CD8-positive, alpha-beta memory T cell (primary cell): ENCODE measurements around the gene HOOK2. TPM values are rescaled to one million over a fixed set of nuclear protein-coding genes. Genes with fewer than 3 reads are reported as not detected.
"Not testable (repeated sequence)": the region's sequence is repeated elsewhere in the genome, so short reads cannot be mapped to it uniquely, and the experiment has no call there.

Experiments used
- CTCF ChIA-PET: fragments of 350-600 bp; sonication (Branson Sonifier 250); formaldehyde crosslinking; loops from one replicate; lab custom pipeline; 2021; ENCODE audit warnings: antibody characterized with exemption; lab: Charles Lee
- POLR2A ChIA-PET: fragments of 350-600 bp; sonication (Branson Sonifier 250); formaldehyde crosslinking; loops from one replicate; lab custom pipeline; 2021; ENCODE audit warnings: antibody characterized with exemption; lab: Charles Lee
- DNase-seq, 5 donors: peaks; one replicate each; pipeline versions ENCODE4 v3.0.0 to v3.0.0-alpha.2; 2020 to 2022; ENCODE audit warnings: mixed read lengths in 1 of 5
- H3K27ac ChIP-seq: one replicate; pipeline ENCODE4 v1.7.0; 2013; ENCODE audit warnings: low read depth, mild to moderate bottlenecking, low read length, moderate library complexity
- H3K27me3 ChIP-seq: 2 replicates; pipeline ENCODE4 v1.7.0; 2013; ENCODE audit warnings: low read length, mild to moderate bottlenecking; ENCODE audit not compliant: insufficient read depth, poor library complexity, severe bottlenecking
- H3K36me3 ChIP-seq: 2 replicates; pipeline ENCODE4 v1.7.0; 2013; ENCODE audit warnings: mild to moderate bottlenecking, low read length, moderate library complexity; ENCODE audit not compliant: insufficient read depth
- H3K4me1 ChIP-seq: 2 replicates; pipeline ENCODE4 v1.7.0; 2013; ENCODE audit warnings: mild to moderate bottlenecking, low read length, moderate library complexity; ENCODE audit not compliant: insufficient read depth
- H3K4me3 ChIP-seq: 2 replicates; pipeline ENCODE4 v1.7.0; 2013; ENCODE audit warnings: mild to moderate bottlenecking, low read length
- H3K9me3 ChIP-seq: 2 replicates; pipeline ENCODE4 v1.7.0; 2013; ENCODE audit warnings: mild to moderate bottlenecking, low read length
- H3K27ac Mint-ChIP-seq, 8 donors: one replicate each; pipeline ENCODE4 v1.8.0; 2020 to 2021; ENCODE audit warnings: mixed read lengths in 8 of 8, mild to moderate bottlenecking in 6 of 8, inconsistent platforms in 3 of 8, moderate library complexity in 3 of 8
- H3K27me3 Mint-ChIP-seq, 2 donors: one replicate each; pipeline ENCODE4 v1.8.0; 2020 to 2021; ENCODE audit warnings: mixed read lengths in 2 of 2, mild to moderate bottlenecking in 1 of 2, moderate library complexity in 1 of 2
- H3K36me3 Mint-ChIP-seq, 3 donors: one replicate each; pipeline ENCODE4 v1.8.0; 2020 to 2021; ENCODE audit warnings: mixed read lengths in 3 of 3, inconsistent platforms in 1 of 3, mild to moderate bottlenecking in 1 of 3
- H3K4me1 Mint-ChIP-seq, 3 donors: one replicate each; pipeline ENCODE4 v1.8.0; 2020 to 2021; ENCODE audit warnings: mixed read lengths in 3 of 3, inconsistent platforms in 1 of 3, mild to moderate bottlenecking in 1 of 3
- H3K4me3 Mint-ChIP-seq, 7 donors: one replicate each; pipeline ENCODE4 v1.8.0; 2020 to 2021; ENCODE audit warnings: mixed read lengths in 7 of 7, mild to moderate bottlenecking in 6 of 7, moderate library complexity in 4 of 7, inconsistent platforms in 2 of 7
- H3K9me3 Mint-ChIP-seq, 5 donors: one replicate each; pipeline ENCODE4 v1.8.0; 2020 to 2022; ENCODE audit warnings: mixed read lengths in 5 of 5, mild to moderate bottlenecking in 3 of 5, moderate library complexity in 2 of 5, inconsistent platforms in 1 of 5
- polyA plus RNA-seq: library from polyadenylated mRNA; unstranded; fragments of 300-500 nt; fragmentation: Illumina TruSeq; gene quantifications from one replicate; pipeline ENCODE4 v1.2.3, GENCODE V29; 2021
- total RNA-seq, 2 experiments: library from RNA; stranded (reverse); gene quantifications; one replicate each; pipeline ENCODE4 v1.2.3, GENCODE V29; 2021

The HOOK2 gene, protein sequence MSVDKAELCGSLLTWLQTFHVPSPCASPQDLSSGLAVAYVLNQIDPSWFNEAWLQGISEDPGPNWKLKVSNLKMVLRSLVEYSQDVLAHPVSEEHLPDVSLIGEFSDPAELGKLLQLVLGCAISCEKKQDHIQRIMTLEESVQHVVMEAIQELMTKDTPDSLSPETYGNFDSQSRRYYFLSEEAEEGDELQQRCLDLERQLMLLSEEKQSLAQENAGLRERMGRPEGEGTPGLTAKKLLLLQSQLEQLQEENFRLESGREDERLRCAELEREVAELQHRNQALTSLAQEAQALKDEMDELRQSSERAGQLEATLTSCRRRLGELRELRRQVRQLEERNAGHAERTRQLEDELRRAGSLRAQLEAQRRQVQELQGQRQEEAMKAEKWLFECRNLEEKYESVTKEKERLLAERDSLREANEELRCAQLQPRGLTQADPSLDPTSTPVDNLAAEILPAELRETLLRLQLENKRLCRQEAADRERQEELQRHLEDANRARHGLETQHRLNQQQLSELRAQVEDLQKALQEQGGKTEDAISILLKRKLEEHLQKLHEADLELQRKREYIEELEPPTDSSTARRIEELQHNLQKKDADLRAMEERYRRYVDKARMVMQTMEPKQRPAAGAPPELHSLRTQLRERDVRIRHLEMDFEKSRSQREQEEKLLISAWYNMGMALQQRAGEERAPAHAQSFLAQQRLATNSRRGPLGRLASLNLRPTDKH
- 10 to 100 TPM in 1 of 2 experiments, 1 to 10 TPM in 1; 9.8 to 11.4 TPM for total RNA-seq
- polyA plus RNA-seq = 2.9 TPM

DNA sequence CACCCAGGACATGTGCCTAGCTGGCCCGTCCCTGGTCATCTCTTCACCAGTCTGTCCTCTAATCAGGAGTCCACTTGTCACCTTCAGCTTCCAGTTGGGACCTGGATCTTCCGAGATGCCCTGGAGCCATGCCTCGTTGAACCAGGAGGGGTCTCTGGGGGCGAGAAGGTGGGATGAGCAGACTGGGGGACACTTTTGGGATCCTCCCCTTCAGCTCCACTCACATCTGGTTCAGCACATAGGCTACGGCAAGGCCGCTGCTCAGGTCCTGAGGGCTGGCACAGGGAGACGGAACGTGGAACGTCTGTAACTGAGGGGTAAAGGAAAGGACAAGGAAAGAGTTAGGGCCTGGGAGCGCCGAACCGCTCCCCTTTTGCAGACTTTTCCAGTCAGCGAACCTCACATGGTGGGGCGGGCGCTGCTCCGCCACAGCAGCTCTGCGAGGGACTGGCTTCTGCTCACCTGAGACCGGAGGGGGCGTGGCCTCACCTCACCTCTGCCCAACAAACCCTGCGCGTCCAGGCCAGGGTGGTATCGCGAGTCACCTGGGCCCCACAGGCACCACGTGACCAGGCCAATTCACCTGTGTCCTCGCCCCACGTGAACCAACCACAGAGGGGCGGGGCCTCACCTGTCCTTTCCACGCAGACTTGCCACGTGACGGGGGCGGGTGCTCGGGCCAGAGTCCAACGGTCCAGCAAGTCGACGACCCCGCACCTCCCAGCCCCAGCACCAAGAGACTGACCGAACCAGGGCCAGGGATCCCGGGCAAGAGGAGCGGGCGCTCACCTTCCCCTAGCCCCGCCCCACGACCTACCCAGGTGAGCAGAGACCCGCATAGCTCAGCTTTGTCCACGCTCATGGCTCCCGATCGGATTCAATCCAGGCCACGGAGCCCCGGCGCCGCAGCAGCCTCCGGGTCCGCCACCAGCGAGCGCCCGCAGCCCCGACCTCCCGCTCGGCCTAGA lies at the start of gene HOOK2:
Gene HOOK2, minus strand, starts transcription at position 965 of the 968 bp plus-strand sequence. Its CDS starts 103 bp downstream, at position 862.
- H3K27me3 ChIP-seq = no peaks in the 10 kb centered on the region
- CTCF ChIA-PET = interaction anchor here (1.1 to 16.3 kb wide), 7 partner anchors 8 to 72 kb away, joined by 3 to 483 read pairs (median 7); partner anchors contain the start of genes JUNB, PRDX2 and THSD8
- Mint-ChIP-seq H3K27ac (peak within 1 kb of the TSS; percentile 57 to 90 (median 76)), H3K4me3 (peak within 1 kb of the TSS; percentile 78 to 90 (median 80)), H3K4me1 (peaks cover 22 to 37% (median 23%) of the 10 kb centered on the region in 3 donors), H3K9me3 (no peaks in the 10 kb centered on the region), H3K27me3 (peaks cover 0 to 2% of the 10 kb centered on the region in 2 donors), H3K36me3 (no peaks in the 10 kb centered on the region)
- peak within 1 kb of the TSS; percentile 57 for H3K27ac ChIP-seq
- no peaks in the 10 kb centered on the region for H3K9me3 ChIP-seq
- peaks cover 29% of the 10 kb centered on the region for H3K4me1 ChIP-seq
- no peaks in the 10 kb centered on the region for H3K36me3 ChIP-seq
- DNase-seq = peak in 2 of 5 donors; percentile 41 to 72
- POLR2A ChIA-PET = interaction anchor here (0.6 to 1.8 kb wide), 3 partner anchors 17 to 1063 kb away, joined by 4 to 10 read pairs (median 6); partner anchors contain the start of gene JUNB
- peak within 1 kb of the TSS; percentile 83 for H3K4me3 ChIP-seq

DNA sequence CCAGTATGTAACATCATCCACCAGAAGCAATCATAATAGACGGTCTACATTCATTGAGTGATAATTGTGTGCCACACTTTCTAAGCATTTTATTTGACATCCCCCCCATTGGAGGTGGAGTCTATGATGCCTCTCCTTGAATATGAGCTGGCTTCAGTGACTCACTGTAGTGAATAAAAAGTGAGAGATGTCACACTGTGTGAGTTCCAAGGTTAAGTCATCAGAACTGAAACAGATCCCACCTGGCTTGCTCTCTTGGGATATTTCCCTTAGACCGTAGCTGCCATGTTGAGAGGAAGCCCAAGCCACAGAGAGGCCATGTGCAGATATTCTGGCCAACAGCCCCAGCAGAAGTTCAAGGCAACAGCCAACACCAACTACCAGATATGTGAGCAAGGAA lies 46.4 kb upstream of the HOOK2 start:
- no peak overlapping the region for H3K27ac ChIP-seq
- CTCF ChIA-PET = interaction anchor here (1.1 kb wide), 1 partner anchor 26 kb away, joined by 5 read pairs; no protein-coding TSS in a partner anchor
- Mint-ChIP-seq H3K27me3 (peaks cover 19 to 23% of the 10 kb centered on the region in 2 donors), H3K4me1 (peaks cover 4 to 9% (median 4%) of the 10 kb centered on the region in 3 donors), H3K27ac (peak overlapping the region in 1 of 8 donors; percentile 1), H3K36me3 (peaks cover 0 to 1% (median 0%) of the 10 kb centered on the region in 3 donors), H3K4me3 (no peak overlapping the region), H3K9me3 (peaks cover 0 to 9% (median 0%) of the 10 kb centered on the region in 5 donors)
- DNase-seq = no peak
- peaks cover 5% of the 10 kb centered on the region for H3K4me1 ChIP-seq
- H3K9me3 ChIP-seq = no peaks in the 10 kb centered on the region
- no peak overlapping the region for H3K4me3 ChIP-seq
- H3K27me3 ChIP-seq = peaks cover 15% of the 10 kb centered on the region
- no peaks in the 10 kb centered on the region for H3K36me3 ChIP-seq
- POLR2A ChIA-PET = no interaction called here

DNA sequence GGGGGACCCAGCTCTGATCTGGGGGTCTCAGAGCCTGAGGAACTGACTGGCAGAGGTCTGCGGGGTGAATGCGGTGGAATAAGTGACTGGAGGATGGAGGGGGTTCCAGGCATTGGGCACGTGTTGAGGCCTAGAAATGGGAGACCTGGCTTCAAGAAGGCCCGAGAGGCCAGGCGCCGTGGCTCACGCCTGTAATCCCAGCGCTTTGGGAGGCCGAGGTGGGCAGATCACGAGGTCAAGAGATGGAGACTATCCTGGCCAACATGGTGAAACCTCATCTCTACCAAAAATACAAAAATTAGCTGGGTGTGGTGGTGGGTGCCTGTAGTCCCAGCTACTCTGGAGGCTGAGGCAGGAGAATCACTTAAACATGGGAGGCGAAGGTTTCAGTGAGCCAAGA lies 42.5 kb upstream of the HOOK2 start:
- H3K4me3 ChIP-seq, POLR2A ChIA-PET, H3K27ac ChIP-seq, H3K36me3 ChIP-seq, H3K4me1 Mint-ChIP-seq, H3K4me1 ChIP-seq, H3K27me3 Mint-ChIP-seq, H3K9me3 ChIP-seq, DNase-seq, H3K27ac Mint-ChIP-seq, H3K4me3 Mint-ChIP-seq, H3K9me3 Mint-ChIP-seq, H3K27me3 ChIP-seq: not testable (repeated sequence)
- peaks cover 0 to 15% (median 8%) of the 10 kb centered on the region in 3 donors for H3K36me3 Mint-ChIP-seq
- CTCF ChIA-PET = interaction anchor here (1.2 kb wide), 1 partner anchor 52 kb away, joined by 6 read pairs; no protein-coding TSS in a partner anchor

DNA sequence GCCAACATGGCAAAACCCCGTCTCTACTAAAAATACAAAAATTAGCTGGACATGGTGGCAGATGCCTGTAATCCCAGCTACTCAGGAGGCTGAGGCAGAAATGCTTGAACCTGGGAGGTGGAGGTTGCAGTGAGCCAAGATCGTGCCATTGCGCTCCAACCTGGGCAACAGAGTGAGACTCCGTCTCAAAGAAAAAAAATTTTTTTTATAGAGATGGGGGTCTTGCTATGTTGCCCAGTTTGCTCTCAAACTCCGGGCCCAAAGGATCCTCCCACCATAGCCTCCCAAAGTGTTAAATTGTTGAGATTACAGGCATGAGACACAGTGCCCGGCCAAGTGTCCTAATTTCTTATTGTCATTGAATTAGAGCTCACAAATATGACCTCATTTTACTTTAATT lies 41.8 kb upstream of the HOOK2 start:
- H3K27ac ChIP-seq, H3K4me3 Mint-ChIP-seq, H3K36me3 ChIP-seq, H3K4me1 Mint-ChIP-seq, H3K27ac Mint-ChIP-seq, POLR2A ChIA-PET, H3K4me3 ChIP-seq, H3K27me3 ChIP-seq, H3K27me3 Mint-ChIP-seq, H3K9me3 Mint-ChIP-seq, H3K4me1 ChIP-seq, DNase-seq, H3K9me3 ChIP-seq: not testable (repeated sequence)
- peaks cover 0 to 20% (median 8%) of the 10 kb centered on the region in 3 donors for H3K36me3 Mint-ChIP-seq
- CTCF ChIA-PET = interaction anchor here (0.7 kb wide), 1 partner anchor 97 kb away, joined by 3 read pairs; no protein-coding TSS in a partner anchor

DNA sequence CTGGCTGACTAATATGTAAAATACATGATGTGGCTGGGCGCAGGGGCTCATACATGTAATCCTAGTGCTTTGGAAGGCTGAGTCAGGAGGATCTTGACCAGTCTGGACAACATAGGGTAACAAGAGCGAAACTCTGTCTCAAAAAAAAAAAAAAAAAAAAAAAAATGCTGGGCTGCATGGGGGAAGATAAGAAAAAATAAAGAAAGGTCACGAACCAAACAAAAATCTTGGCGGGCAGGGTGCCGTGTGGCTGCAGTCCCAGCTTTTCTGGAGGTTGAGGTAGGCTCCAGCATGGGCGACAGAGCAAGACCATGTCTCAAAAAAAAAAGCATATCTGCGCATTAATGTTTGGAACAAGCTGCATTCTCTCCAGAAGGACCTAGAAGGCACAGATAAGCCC lies 39.7 kb upstream of the HOOK2 start:
- Mint-ChIP-seq H3K4me1 (no peaks in the 10 kb centered on the region), H3K27me3 (no peaks in the 10 kb centered on the region), H3K27ac (no peak overlapping the region), H3K9me3 (no peaks in the 10 kb centered on the region), H3K4me3 (no peak overlapping the region), H3K36me3 (peaks cover 0 to 25% (median 6%) of the 10 kb centered on the region in 3 donors)
- Histone ChIP-seq H3K4me3 (no peak overlapping the region), H3K36me3 (no peaks in the 10 kb centered on the region), H3K9me3 (no peaks in the 10 kb centered on the region), H3K4me1 (no peaks in the 10 kb centered on the region), H3K27me3 (no peaks in the 10 kb centered on the region), H3K27ac (no peak overlapping the region)
- ChIA-PET POLR2A (no interaction called here), CTCF (interaction anchor here (0.8 kb wide), 1 partner anchor 49 kb away, joined by 3 read pairs; no protein-coding TSS in a partner anchor)
- DNase-seq = no peak

DNA sequence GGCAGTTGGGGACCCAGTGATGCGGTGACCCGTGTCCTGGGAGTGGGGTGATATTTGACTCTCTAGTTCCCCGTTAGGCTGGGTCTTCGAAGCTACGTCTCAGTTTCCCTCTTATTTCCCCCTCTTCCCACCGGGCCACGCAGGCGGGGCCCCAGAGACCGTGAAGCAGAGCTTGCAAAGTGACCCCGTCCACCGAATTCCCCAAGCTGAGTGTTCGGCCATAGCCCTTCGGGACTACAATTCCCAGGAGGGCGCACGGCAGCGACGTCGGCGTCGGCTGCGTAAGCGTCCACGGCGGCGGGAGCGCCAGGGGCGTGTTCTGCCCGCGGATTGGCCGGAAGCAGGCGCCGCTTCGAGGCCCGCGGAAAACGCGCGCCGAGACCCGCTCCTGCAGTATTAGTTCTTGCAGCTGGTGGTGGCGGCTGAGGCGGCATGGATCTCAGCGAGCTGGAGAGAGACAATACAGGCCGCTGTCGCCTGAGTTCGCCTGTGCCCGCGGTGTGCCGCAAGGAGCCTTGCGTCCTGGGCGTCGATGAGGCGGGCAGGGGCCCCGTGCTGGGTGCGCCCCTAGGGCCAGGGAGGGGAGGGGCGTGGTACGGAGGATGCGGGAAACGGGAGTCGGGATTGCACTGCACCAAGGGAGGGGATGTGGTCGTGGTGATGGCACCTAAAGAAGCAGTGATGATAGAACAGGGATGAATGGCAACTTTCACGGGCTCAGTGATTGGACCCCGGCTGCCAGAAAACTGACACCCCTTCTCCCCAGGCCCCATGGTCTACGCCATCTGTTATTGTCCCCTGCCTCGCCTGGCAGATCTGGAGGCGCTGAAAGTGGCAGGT lies 31.1 kb upstream of the HOOK2 start, which contains the start of gene RNASEH2A:
Gene RNASEH2A, plus strand, starts transcription at position 343 of the 840 bp plus-strand sequence. Its CDS starts 90 bp downstream, at position 433.
- H3K4me1 Mint-ChIP-seq = peaks cover 18 to 25% (median 21%) of the 10 kb centered on the region in 3 donors
- POLR2A ChIA-PET = interaction anchor here (0.5 to 1.7 kb wide), 7 partner anchors 11 to 383 kb away, joined by 3 to 21 read pairs (median 6); partner anchors contain the start of gene JUNB

More for the DNA sequence above, 31.1 kb upstream of the HOOK2 start, which contains the start of gene RNASEH2A:
- peak; percentile 79 to 88 (median 81) for DNase-seq
- Mint-ChIP-seq H3K27ac (peak within 1 kb of the TSS; percentile 66 to 94 (median 88)), H3K36me3 (peaks cover 0 to 20% (median 3%) of the 10 kb centered on the region in 3 donors), H3K4me3 (peak within 1 kb of the TSS; percentile 89 to 95 (median 92)), H3K27me3 (peaks cover 0 to 4% of the 10 kb centered on the region in 2 donors), H3K9me3 (no peaks in the 10 kb centered on the region)
- peak within 1 kb of the TSS; percentile 75 for H3K27ac ChIP-seq
- H3K4me3 ChIP-seq = peak within 1 kb of the TSS; percentile 59
- no peaks in the 10 kb centered on the region for H3K27me3 ChIP-seq
- CTCF ChIA-PET = interaction anchor here (0.5 to 3.1 kb wide), 9 partner anchors 11 to 162 kb away, joined by 3 to 18 read pairs (median 4); no protein-coding TSS in a partner anchor
- peaks cover 20% of the 10 kb centered on the region for H3K4me1 ChIP-seq
- H3K36me3 ChIP-seq = no peaks in the 10 kb centered on the region
- H3K9me3 ChIP-seq = no peaks in the 10 kb centered on the region
